ENCODE measurements around the gene SLMAP.

Gene SLMAP

GRCh38 chr3:57755741-57756527 is at the start of gene SLMAP:
Gene SLMAP (plus strand): TSS chr3:57756309. CDS start chr3:57757652, 1,343 bp downstream.
- peak within 1 kb of the TSS; percentile 84 to 97 for H3K4me3 ChIP-seq (ENCODE audit: low read depth in 1 of 2, low read length in 2 of 2)
- H3K9me3 ChIP-seq (ENCODE audit: insufficient read depth, low read length, severe bottlenecking) = no peaks in the 10 kb centered on the region
- H2AFZ ChIP-seq (ENCODE audit: low read depth, low read length) = peak within 1 kb of the TSS; percentile 96
- peaks cover 49% of the 10 kb centered on the region for H3K4me1 ChIP-seq (ENCODE audit: insufficient read depth, low read length)
- H3K4me2 ChIP-seq (ENCODE audit: insufficient read depth, low read length) = peak within 1 kb of the TSS; percentile 98
- peaks cover 40% of the 10 kb centered on the region for H3K36me3 ChIP-seq (ENCODE audit: insufficient read depth, low read length)
- peak; percentile 93 for ATAC-seq (ENCODE audit: insufficient read depth, low read depth)
- H4K20me1 ChIP-seq (ENCODE audit: insufficient read depth, low read length) = peaks cover 25% of the 10 kb centered on the region
- peak within 1 kb of the TSS; percentile 97 for H3K27ac ChIP-seq (ENCODE audit: low read length)
- peak; percentile 97 for DNase-seq
- H3K27me3 ChIP-seq (ENCODE audit: insufficient read depth, low read length, poor library complexity) = no peaks in the 10 kb centered on the region
- peak within 1 kb of the TSS; percentile 91 for H3K9ac ChIP-seq (ENCODE audit: low read depth, low read length)
- H3K79me2 ChIP-seq (ENCODE audit: insufficient read depth, low read length) = peaks cover 49% of the 10 kb centered on the region
- TF ChIP-seq, protein P1, sequence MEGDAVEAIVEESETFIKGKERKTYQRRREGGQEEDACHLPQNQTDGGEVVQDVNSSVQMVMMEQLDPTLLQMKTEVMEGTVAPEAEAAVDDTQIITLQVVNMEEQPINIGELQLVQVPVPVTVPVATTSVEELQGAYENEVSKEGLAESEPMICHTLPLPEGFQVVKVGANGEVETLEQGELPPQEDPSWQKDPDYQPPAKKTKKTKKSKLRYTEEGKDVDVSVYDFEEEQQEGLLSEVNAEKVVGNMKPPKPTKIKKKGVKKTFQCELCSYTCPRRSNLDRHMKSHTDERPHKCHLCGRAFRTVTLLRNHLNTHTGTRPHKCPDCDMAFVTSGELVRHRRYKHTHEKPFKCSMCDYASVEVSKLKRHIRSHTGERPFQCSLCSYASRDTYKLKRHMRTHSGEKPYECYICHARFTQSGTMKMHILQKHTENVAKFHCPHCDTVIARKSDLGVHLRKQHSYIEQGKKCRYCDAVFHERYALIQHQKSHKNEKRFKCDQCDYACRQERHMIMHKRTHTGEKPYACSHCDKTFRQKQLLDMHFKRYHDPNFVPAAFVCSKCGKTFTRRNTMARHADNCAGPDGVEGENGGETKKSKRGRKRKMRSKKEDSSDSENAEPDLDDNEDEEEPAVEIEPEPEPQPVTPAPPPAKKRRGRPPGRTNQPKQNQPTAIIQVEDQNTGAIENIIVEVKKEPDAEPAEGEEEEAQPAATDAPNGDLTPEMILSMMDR (IDR thresholded peaks at IDR 0.05; ENCODE audit: borderline replicate concordance, extremely low read depth, low read length, poor library complexity, severe bottlenecking) = no peak
- no peak for TF ChIP-seq EZH2 (IDR thresholded peaks at IDR 0.05; ENCODE audit: borderline replicate concordance, low read depth, low read length, severe bottlenecking)

GRCh38 chr3:57706462-57706861 is 49.6 kb upstream of the SLMAP start:
- no peak overlapping the region for H2AFZ ChIP-seq (ENCODE audit: low read depth, low read length)
- no peaks in the 10 kb centered on the region for H3K27me3 ChIP-seq (ENCODE audit: insufficient read depth, low read length, poor library complexity)
- TF ChIP-seq, protein P1 (IDR thresholded peaks at IDR 0.05; ENCODE audit: borderline replicate concordance, extremely low read depth, low read length, poor library complexity, severe bottlenecking) = no peak
- no peak for TF ChIP-seq EZH2 (IDR thresholded peaks at IDR 0.05; ENCODE audit: borderline replicate concordance, low read depth, low read length, severe bottlenecking)
- no peak overlapping the region for H3K9ac ChIP-seq (ENCODE audit: low read depth, low read length)
- H3K36me3 ChIP-seq (ENCODE audit: insufficient read depth, low read length) = no peaks in the 10 kb centered on the region
- no peak overlapping the region for H3K4me2 ChIP-seq (ENCODE audit: insufficient read depth, low read length)
- no peaks in the 10 kb centered on the region for H4K20me1 ChIP-seq (ENCODE audit: insufficient read depth, low read length)
- H3K4me1 ChIP-seq (ENCODE audit: insufficient read depth, low read length) = no peaks in the 10 kb centered on the region
- H3K27ac ChIP-seq (ENCODE audit: low read length) = no peak overlapping the region
- no peak for DNase-seq
- ATAC-seq (ENCODE audit: insufficient read depth, low read depth) = no peak
- H3K4me3 ChIP-seq (ENCODE audit: low read depth in 1 of 2, low read length in 2 of 2) = no peak overlapping the region
- H3K9me3 ChIP-seq (ENCODE audit: insufficient read depth, low read length, severe bottlenecking) = no peaks in the 10 kb centered on the region
- no peaks in the 10 kb centered on the region for H3K79me2 ChIP-seq (ENCODE audit: insufficient read depth, low read length)

GRCh38 chr3:57709031-57709430 is 47.1 kb upstream of the SLMAP start:
- Histone ChIP-seq H4K20me1 (ENCODE audit: insufficient read depth, low read length) (no peaks in the 10 kb centered on the region), H3K9ac (ENCODE audit: low read depth, low read length) (no peak overlapping the region), H3K79me2 (ENCODE audit: insufficient read depth, low read length) (no peaks in the 10 kb centered on the region), H3K36me3 (ENCODE audit: insufficient read depth, low read length) (no peaks in the 10 kb centered on the region), H3K9me3 (ENCODE audit: insufficient read depth, low read length, severe bottlenecking) (no peaks in the 10 kb centered on the region), H3K4me2 (ENCODE audit: insufficient read depth, low read length) (no peak overlapping the region), H3K4me1 (ENCODE audit: insufficient read depth, low read length) (no peaks in the 10 kb centered on the region), H3K27me3 (ENCODE audit: insufficient read depth, low read length, poor library complexity) (no peaks in the 10 kb centered on the region), H2AFZ (ENCODE audit: low read depth, low read length) (0 out of 2 replicates have a peak overlapping the region, but pooled peaks have one; percentile 10), H3K4me3 (ENCODE audit: low read depth in 1 of 2, low read length in 2 of 2) (no peak overlapping the region), H3K27ac (ENCODE audit: low read length) (no peak overlapping the region)
- DNase-seq (no peak), ATAC-seq (ENCODE audit: insufficient read depth, low read depth) (no peak)
- TF ChIP-seq EZH2 (IDR thresholded peaks at IDR 0.05; ENCODE audit: borderline replicate concordance, low read depth, low read length, severe bottlenecking) = no peak
- TF ChIP-seq, protein P1 (IDR thresholded peaks at IDR 0.05; ENCODE audit: borderline replicate concordance, extremely low read depth, low read length, poor library complexity, severe bottlenecking) = no peak
